ENCODE data around the gene ITGA2B.

The ITGA2B gene

GRCh38 chr17:44389281-44389680 lies at the start of gene ITGA2B:
ITGA2B (minus strand) TSS chr17:44389649; CDS start chr17:44389473, 176 bp downstream.
- in situ Hi-C loops (cut with HindIII; ENCODE audit: low pct_ligation_motif_present, low pct_unique_long_range_greater_than_20kb, low sequenced_read_pairs): no loop called here
- DNase-seq: no peak

GRCh38 chr17:44439168-44439567 lies 49.7 kb upstream of the ITGA2B start:
- in situ Hi-C loops (cut with HindIII; ENCODE audit: low pct_ligation_motif_present, low pct_unique_long_range_greater_than_20kb, low sequenced_read_pairs): no loop called here
- no peak for DNase-seq

- in situ Hi-C loops (cut with HindIII; ENCODE audit: low pct_ligation_motif_present, low pct_unique_long_range_greater_than_20kb, low sequenced_read_pairs): no loop called here
- DNase-seq: no peak
Measured at GRCh38 chr17:44438636-44439035, 49.2 kb upstream of the ITGA2B start.

- in situ Hi-C loops (cut with HindIII; ENCODE audit: low pct_ligation_motif_present, low pct_unique_long_range_greater_than_20kb, low sequenced_read_pairs): no loop called here
- no peak for DNase-seq
Measured at GRCh38 chr17:44436336-44436735, 46.9 kb upstream of the ITGA2B start.

GRCh38 chr17:44432254-44433157 lies 43.1 kb upstream of the ITGA2B start:
- DNase-seq: no peak
- in situ Hi-C loops (cut with HindIII; ENCODE audit: low pct_ligation_motif_present, low pct_unique_long_range_greater_than_20kb, low sequenced_read_pairs): no loop called here

- no peak for DNase-seq
- in situ Hi-C loops (cut with HindIII; ENCODE audit: low pct_ligation_motif_present, low pct_unique_long_range_greater_than_20kb, low sequenced_read_pairs): no loop called here
Measured at GRCh38 chr17:44424828-44425461, 35.5 kb upstream of the ITGA2B start.

GRCh38 chr17:44417553-44417952 lies 28.1 kb upstream of the ITGA2B start:
- DNase-seq: peak; percentile 46
- in situ Hi-C loops (cut with HindIII; ENCODE audit: low pct_ligation_motif_present, low pct_unique_long_range_greater_than_20kb, low sequenced_read_pairs): no loop called here

- DNase-seq: no peak
- in situ Hi-C loops (cut with HindIII; ENCODE audit: low pct_ligation_motif_present, low pct_unique_long_range_greater_than_20kb, low sequenced_read_pairs): no loop called here
Measured at GRCh38 chr17:44416558-44417289, 27.3 kb upstream of the ITGA2B start.

- no peak for DNase-seq
- in situ Hi-C loops (cut with HindIII; ENCODE audit: low pct_ligation_motif_present, low pct_unique_long_range_greater_than_20kb, low sequenced_read_pairs): no loop called here
Measured at GRCh38 chr17:44414394-44415155, 25.1 kb upstream of the ITGA2B start.

- in situ Hi-C loops (cut with HindIII; ENCODE audit: low pct_ligation_motif_present, low pct_unique_long_range_greater_than_20kb, low sequenced_read_pairs): no loop called here
- DNase-seq: no peak
Measured at GRCh38 chr17:44409309-44410028, 20.0 kb upstream of the ITGA2B start.

GRCh38 chr17:44408786-44409185 lies 19.3 kb upstream of the ITGA2B start:
- in situ Hi-C loops (cut with HindIII; ENCODE audit: low pct_ligation_motif_present, low pct_unique_long_range_greater_than_20kb, low sequenced_read_pairs): no loop called here
- DNase-seq: no peak

GRCh38 chr17:44402564-44403172 lies 13.2 kb upstream of the ITGA2B start:
- no peak for DNase-seq
- in situ Hi-C loops (cut with HindIII; ENCODE audit: low pct_ligation_motif_present, low pct_unique_long_range_greater_than_20kb, low sequenced_read_pairs): no loop called here

- peak; percentile 44 for DNase-seq
- in situ Hi-C loops (cut with HindIII; ENCODE audit: low pct_ligation_motif_present, low pct_unique_long_range_greater_than_20kb, low sequenced_read_pairs): no loop called here
Measured at GRCh38 chr17:44400226-44400847, 10.9 kb upstream of the ITGA2B start.

- no peak for DNase-seq
- in situ Hi-C loops (cut with HindIII; ENCODE audit: low pct_ligation_motif_present, low pct_unique_long_range_greater_than_20kb, low sequenced_read_pairs): no loop called here
Measured at GRCh38 chr17:44398692-44399691, 9.5 kb upstream of the ITGA2B start.

- in situ Hi-C loops (cut with HindIII; ENCODE audit: low pct_ligation_motif_present, low pct_unique_long_range_greater_than_20kb, low sequenced_read_pairs): no loop called here
- DNase-seq: no peak
Measured at GRCh38 chr17:44397479-44398440, 8.3 kb upstream of the ITGA2B start.
